DMS53 treated with DMSO at 0.1 percent for 48 hours (cell line): Measurements from ENCODE around the gene NXPH1.
"Not testable (repeated sequence)": the region's sequence is repeated elsewhere in the genome, so short reads cannot be mapped to it uniquely, and the experiment has no call there.

Experiments
- DNase-seq: peaks from one replicate; lab custom pipeline; 2025; ENCODE audit not compliant: unreplicated experiment; lab: John Stamatoyannopoulos, UW

The NXPH1 gene

GRCh38 chr7:8684426-8684825 lies 251.0 kb downstream of the NXPH1 start:
- DNase-seq = no peak

GRCh38 chr7:8699875-8700624 lies 266.6 kb downstream of the NXPH1 start:
- DNase-seq = no peak

GRCh38 chr7:8702807-8703206 lies 269.4 kb downstream of the NXPH1 start:
- DNase-seq = no peak

GRCh38 chr7:8710124-8710523 lies 276.7 kb downstream of the NXPH1 start:
- DNase-seq = no peak

GRCh38 chr7:8714791-8715190 lies 281.4 kb downstream of the NXPH1 start:
- no peak for DNase-seq

- peak; percentile 43 for DNase-seq
Measured at GRCh38 chr7:8719102-8719501, 285.7 kb downstream of the NXPH1 start.

- DNase-seq = peak; percentile 82
Measured at GRCh38 chr7:8724080-8724718, 290.8 kb downstream of the NXPH1 start.

- DNase-seq = not testable (repeated sequence)
Measured at GRCh38 chr7:8731756-8732155, 298.3 kb downstream of the NXPH1 start.

- DNase-seq = no peak
Measured at GRCh38 chr7:8739837-8740236, 306.4 kb downstream of the NXPH1 start.

- no peak for DNase-seq
Measured at GRCh38 chr7:8742837-8743236, 309.4 kb downstream of the NXPH1 start.

- DNase-seq = no peak
Measured at GRCh38 chr7:8747338-8747737, 313.9 kb downstream of the NXPH1 start.

GRCh38 chr7:8751557-8752231 lies 318.3 kb downstream of the NXPH1 start:
- peak; percentile 52 for DNase-seq

GRCh38 chr7:8753355-8753754 lies 319.9 kb downstream of the NXPH1 start:
- DNase-seq = no peak

- DNase-seq = no peak
Measured at GRCh38 chr7:8761731-8762130, 328.3 kb downstream of the NXPH1 start.

- DNase-seq = no peak
Measured at GRCh38 chr7:8762803-8763202, 329.4 kb downstream of the NXPH1 start.

GRCh38 chr7:8765374-8765773 lies 332.0 kb downstream of the NXPH1 start:
- DNase-seq = no peak

- DNase-seq = no peak
Measured at GRCh38 chr7:8773518-8773917, 340.1 kb downstream of the NXPH1 start.

GRCh38 chr7:8778459-8778858 lies 345.1 kb downstream of the NXPH1 start:
- no peak for DNase-seq

- no peak for DNase-seq
Measured at GRCh38 chr7:8781166-8781565, 347.8 kb downstream of the NXPH1 start.

- no peak for DNase-seq
Measured at GRCh38 chr7:8783229-8783628, 349.8 kb downstream of the NXPH1 start.

- no peak for DNase-seq
Measured at GRCh38 chr7:8785081-8785480, 351.7 kb downstream of the NXPH1 start.

- no peak for DNase-seq
Measured at GRCh38 chr7:8800986-8801385, 367.6 kb downstream of the NXPH1 start.
